Stimulated activated CD8-positive, alpha-beta memory T cell treated with anti-CD3 and anti-CD28 coated beads, Interleukin-15, amount 100 ng/mL, for 1 hour (primary cell): Measurements from ENCODE around the gene DDX4.
"Not testable (repeated sequence)": the region's sequence is repeated elsewhere in the genome, so short reads cannot be mapped to it uniquely, and the experiment has no call there.

Source experiments
- DNase-seq: peaks from one replicate; pipeline ENCODE4 v3.0.0-alpha.2; 2020; ENCODE audit warnings: low read depth

The DDX4 gene

DNA sequence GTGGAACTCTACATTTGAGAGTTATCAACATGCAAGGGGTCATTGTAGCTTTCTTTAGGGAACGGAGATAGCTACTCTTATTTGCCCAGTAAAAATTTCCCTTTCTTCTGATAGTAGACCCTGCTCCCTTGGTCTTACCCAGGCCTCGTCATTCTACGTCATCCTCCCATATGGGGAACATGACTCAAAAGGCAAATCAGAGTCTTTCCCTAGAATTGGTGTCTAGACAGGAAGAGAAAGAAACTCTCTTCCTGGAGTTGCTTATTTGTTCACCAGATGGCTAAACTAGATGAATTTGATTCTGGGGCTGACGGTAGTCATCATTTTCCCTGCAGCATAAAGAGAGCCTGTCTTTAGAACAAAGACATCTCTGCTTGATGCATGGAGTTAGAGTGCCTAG is 13.6 kb upstream of the DDX4 start:
- DNase-seq = no peak

DNA sequence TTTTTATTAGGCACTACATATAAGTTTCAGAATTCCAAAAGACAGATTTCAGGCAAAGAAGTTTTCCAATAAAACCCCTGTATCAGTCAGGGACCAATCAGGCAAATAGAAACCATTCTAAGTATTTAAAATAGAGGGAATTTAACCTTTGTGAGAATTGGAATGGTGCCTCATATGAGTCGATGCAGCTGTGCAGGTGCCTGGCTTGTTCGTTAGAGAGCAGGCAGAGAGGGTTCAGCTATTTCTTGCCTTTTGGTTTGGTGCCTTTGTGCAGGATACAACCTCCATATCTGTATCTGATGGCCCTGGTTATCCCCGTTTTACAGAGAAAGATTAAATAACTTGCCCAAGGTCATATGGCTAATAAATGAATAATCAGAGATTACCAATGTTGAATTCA is 6.0 kb upstream of the DDX4 start:
- DNase-seq = no peak

DNA sequence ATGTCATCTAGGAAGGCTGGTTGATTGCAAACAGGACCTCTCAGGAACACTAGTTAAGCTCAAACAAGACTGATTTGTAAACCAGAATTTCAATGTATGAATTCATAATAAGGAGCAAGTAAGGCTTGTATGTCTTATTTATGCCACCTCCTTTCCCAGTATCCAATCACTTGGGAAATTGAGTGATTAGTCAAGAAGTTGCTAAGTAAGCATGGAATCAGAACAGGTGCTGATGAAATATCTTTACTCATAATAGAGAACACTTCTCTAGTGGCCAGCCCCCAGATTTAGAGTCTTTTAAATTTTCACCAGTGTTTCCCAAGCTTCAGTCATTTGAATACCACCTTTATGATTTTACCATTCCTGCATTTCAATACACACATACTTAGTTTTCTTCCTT is 5.3 kb upstream of the DDX4 start:
- no peak for DNase-seq

DNA sequence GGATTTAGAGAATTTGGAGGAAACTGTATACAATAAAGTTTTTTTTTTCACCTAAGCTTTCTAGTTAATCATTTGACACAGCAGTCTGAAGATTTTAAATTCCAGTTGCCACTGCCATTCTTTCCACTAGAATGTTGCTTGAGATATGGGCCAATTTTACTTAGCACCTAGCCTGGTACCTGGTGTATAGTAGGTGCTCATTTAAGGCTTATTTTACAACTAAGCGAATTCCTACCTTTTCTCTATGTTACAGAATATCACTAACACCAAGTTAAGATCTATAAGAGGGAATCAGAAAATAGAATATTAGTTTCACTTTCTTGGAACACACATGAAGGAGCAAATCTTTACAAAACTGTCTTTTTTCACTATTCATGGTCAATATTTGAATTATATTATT is 3.2 kb upstream of the DDX4 start:
- DNase-seq = no peak

DNA sequence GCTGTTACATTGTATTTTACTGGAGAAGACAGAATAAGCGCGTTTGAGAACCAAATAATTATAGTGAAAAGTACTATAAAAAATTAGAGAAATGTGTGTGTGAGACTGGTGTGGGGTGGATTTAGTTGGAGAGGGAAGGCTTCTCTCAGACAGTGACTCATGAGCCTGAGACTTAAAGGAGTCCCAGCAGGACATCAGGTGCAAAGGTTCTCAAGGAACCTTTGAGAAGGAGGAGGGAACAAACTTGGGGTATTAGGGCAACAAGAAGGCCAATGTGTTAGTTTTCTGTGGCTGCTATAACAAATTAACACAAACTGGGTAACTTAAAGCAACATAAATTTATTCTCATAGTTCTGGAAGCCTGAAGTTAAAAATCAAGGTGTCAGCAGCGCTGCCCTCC is 4.9 kb downstream of the DDX4 start:
- no peak for DNase-seq

DNA sequence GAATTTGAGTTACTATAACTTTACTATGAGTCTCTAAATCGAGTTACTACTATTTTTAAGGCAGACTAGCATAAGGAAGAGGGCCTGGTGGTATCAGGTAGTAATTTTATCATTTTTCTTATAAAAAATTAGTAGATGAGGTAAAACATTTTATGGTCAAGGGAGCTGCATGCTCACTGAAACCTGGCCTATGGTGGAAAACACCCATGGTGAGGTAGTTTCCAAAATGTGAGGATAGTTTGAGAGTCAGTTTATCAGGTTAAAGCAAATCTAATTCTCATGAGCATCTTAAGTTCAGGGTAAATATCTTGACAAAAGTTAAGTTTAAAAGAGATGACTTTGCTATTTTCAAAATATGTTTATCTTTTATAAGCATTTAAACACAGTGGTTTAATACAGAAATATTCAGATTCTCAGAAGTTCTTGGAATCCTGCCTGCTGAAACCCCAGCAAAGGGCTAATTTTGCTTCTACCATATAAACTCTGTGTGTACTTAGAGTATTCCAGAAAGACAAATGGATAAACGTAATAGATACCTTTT is 10.0 kb downstream of the DDX4 start:
- DNase-seq = no peak

DNA sequence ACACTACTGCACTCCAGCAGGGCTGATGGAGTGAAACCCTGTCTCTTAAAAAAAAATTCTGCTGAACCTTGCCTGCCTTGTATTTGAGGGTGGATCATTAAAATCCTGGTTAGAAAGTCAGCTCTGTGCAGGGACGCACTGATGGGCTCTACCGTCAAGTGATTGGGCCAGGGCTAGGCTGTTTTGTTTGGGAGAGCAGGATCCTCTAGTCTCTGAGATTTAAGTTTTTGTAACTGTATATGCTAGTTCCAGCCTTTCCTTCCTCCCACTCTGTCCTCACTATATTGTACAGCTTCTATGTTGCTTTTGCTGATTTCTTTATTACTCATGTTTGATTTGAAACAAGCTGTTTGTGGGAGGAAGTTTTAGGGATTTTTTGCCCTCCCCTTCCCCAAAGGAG is 11.5 kb downstream of the DDX4 start:
- DNase-seq = no peak

DNA sequence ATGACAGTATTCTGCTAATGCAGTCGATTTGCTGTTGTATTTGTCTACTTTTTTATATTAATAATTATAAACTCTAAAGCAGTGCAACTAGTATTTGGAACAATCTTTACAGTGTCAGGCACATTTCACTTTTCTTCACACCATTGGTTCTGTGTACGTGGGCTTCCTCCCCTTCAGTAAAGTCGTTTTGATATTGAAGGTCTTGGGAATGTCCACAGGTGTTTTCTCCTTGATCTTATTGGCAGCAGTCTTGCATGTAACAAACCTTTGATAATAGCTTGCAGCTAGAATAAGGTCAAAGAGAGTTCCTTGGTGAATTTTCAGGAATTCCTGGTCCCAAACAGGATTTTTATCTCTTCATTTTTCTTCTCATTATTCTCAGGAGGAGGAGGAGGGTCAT is 12.2 kb downstream of the DDX4 start:
- DNase-seq = no peak

DNA sequence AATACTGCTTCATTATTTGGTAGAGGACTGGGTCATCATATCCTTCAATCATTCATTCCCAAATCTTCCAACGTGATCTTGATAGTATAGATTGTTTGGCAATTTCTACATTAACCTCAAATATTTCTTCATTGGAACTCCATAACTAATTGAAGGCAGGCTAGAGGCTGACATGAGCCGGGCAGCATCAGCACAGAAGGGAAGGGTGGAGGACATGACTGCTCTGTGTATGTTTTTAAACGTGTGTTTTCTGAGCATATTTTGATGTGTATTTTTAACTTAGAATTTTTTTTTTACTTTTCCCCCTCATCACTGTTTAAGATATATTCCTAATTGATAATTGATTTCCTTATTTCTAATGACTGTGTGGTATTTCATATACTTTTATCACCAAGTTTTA is 12.6 kb downstream of the DDX4 start:
- no peak for DNase-seq

DNA sequence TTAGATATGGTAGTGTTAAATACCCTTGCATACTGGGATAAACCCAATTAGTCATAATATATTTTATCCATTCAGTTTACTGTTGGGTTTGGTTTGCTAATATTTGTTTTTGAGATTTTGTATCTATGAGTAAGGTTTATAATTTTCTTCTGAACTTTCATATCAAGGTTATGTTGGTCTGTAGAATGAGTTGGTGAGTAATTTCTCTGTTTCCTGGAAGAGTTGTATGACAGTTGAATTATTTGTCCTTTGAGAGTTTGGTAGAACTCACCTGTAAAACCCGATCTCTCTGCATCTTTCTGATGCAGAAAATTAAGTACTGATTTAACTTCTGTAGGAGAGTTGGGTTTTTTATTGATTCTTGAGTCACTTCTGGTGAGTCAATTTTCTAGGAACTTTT is 20.4 kb downstream of the DDX4 start:
- DNase-seq = no peak

DNA sequence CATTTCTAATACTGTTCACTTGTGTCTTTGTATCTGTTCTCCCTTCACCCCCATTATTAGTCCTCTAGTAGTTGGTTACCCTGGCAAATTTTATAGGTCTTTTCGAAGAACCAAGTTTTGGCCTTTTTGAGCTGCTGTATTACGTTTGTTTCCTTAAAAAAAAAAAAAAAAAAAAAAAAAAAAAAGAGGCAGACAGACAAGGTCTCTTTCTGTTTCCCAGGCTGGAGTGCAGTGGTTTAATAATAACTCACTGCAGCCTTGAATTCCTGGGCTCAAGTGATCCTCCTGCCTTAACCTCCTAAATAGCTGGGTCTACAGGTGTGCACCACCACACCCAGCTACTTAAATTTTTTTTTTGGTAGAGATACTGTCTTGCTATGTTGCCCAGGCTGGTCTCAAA is 20.9 kb downstream of the DDX4 start:
- no peak for DNase-seq

DNA sequence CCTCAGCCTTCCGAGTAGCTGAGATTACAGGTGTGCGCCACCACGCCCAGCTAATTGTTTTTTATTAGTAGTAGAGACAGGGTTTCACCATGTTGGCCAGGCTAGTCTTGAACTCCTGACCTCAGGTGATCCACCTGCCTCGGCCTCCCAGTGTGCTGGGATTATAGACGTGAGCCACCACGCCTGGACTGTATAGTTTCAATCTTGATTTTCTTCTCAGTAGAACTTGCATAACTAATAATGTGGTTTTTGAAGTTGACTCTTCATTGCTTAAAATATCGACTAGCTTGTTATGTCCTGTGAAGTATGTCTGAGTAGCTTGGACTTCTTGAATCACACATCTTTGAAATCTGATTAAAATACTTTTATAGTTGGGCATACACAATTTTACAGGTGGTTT is 23.9 kb downstream of the DDX4 start:
- not testable (repeated sequence) for DNase-seq

DNA sequence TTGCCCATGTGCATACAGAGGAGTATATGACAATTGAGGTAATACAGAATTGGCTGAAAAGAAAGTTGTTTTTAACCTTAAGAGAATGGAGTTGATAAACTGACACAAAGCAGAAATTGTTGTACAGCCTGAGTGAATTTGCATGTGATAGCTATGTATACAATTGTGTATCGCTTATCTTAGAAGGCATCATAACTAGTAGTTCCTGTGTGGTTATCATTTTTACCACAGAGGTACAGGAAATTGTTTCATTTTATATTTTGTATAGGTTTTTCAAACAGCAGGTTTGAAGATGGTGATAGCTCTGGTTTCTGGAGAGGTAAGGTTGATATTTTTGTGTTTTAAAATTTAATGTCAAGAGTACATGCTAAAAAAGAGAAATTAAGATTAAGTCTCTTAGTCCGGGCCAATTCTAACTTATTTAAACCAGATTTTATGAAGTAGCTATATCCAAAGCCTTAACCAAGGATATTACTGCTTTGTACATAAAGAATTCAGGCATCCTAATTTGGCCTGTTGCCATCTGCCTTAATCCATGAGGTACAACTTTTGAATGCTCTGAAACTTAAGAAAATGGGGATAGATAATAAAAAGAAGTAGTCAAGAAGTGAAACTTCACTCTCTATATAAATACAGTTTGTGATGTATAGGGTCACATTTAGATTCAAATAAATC is 26.0 kb downstream of the DDX4 start:
- no peak for DNase-seq

DNA sequence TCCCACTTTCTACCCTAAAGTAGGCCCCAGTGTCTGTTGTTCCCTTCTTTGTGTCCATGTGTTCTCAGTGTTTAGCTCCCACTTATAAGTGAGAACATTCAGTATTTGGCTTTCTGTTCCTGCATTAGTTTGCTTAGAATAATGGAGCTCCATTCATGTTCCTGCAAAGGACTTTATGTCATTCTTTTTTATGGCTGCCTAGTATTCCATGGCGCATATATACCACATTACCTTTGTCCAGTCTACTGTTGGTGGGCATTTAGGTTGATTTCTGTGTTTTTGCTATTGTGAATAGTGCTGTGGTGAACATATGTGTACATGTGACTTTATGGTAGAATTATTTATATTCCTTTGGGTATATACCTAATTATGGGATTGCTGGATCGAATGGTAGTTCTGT is 30.4 kb downstream of the DDX4 start:
- DNase-seq = no peak

DNA sequence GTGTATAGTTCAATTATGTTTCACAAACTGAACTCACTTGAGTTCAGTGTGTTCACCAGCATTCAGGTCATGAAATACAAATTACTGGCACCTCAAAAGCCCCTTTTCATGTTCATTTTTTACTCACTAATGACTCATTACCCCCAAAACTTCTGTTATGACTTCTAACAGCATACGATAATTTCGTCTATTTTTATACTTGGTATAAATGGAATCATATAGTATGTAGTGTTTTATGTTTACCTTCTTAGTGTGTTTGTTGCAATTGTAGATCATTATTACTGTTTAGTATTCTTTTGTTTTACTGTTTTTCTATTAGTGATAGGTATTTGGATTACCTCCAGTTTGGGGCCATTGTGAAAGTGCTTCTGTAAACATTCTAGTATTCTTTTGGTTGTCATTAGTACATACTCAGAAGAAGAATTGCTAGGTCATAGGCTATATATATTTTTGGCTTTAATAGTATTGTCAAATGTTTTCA is 33.4 kb downstream of the DDX4 start:
- DNase-seq = no peak

DNA sequence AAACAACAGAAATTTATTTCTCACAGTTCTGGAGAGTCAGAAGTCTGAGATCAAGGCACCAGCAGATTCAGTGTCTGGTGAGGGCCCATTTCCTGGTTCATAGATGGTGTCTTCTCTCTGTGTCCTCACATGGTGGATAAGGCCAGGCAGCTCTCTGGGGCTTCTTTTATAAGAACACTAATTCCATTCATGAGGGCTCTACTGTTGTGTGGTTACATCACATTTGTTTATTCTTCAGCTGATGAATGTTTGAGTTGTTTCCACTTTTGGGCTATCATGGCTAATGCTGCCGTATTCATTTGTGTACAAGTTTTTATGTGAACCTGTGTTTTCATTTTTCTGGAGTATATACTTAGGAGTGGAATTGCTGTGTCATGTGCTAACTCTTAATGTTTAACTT is 35.2 kb downstream of the DDX4 start:
- no peak for DNase-seq

DNA sequence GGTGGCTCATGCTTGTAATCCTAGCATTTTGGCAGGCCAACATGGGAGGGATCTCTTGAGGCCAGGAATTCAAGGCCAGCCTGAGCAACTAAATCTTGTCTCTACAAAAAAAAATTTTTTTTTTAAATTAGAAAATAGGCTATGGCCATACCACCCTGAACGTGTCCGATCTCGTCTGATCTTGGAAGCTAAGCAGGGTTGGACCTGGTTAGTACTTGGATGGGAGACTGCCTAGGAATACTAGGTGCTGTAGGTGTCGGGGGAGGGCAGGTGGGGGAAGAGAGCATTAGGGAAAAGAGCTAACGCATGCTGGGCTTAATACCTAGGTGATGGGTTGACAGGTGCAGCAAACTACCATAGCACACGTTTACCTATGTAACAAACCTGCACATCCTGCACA is 39.5 kb downstream of the DDX4 start:
- DNase-seq = no peak

DNA sequence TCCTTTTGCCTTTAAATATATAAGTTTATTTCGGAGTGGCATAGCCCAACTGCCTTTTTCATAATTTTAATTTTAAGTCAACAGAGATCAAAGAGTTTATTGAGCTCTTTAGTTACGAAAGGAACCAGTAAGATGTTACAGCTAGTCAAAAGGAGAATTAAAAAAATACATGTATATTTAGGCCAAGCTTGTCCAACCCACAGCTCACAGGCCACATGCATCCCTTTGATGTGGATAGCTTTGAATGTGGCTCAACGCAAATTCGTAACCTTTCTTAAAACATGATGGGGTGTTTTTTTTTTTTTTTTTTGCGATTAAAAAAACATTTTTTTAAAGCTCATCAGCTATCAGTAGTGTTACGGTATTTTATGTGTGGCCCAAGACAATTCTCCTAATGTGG is 63.1 kb downstream of the DDX4 start:
- no peak for DNase-seq

DNA sequence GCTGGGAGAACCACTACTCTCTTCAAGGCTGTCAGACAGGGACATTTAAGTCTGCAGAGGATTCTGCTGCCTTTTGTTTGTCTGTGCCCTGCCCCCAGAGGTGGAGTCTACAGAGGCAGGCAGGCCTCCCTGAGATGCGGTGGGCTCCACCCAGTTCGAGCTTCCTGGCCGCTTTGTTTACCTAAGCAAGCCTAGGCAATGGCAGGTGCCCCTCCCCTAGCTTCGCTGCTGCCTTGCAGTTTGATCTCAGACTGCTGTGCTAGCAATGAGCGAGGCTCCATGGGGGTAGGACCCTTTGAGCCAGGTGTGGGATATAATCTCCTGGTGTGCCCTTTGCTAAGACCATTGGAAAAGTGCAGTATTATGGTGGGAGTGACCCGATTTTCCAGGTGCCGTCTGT is 71.0 kb downstream of the DDX4 start:
- not testable (repeated sequence) for DNase-seq

DNA sequence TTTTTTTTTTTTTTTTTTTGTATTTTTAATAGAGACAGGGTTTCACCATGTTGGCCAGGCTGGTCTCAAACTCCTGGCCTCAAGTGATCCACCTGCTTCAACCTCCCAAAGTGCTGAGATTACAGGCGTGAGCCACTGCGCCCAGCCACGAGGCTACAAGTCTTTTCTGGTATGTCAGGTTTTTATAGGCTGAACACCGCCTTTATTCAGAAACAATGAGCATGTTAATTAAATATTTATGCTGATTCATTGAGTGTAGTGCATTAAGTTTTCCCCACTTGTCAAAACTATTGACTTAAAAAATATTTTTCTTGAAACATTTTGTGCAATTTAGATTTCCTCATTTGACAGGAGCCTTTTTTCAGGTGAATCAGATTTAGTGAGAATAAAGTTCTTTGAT is 78.1 kb downstream of the DDX4 start:
- DNase-seq = not testable (repeated sequence)

DNA sequence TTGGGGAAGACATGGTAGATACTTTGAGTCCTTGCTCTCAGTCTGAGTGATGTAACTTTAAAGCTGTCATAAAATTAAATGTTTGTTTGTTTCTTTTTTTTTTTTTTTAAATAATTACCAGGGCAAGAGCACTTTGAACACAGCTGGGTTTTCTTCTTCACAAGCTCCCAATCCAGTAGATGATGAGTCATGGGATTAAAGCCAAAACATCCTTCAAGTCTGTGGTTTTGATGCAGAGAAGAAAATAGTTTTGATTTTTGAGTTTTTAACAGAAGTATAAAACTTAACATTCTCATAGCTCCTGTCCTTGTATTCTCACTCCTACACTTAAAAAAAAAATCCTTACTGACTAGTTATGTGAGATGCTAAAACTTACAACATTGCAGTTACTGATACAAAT is 78.5 kb downstream of the DDX4 start:
- DNase-seq = no peak

DNA sequence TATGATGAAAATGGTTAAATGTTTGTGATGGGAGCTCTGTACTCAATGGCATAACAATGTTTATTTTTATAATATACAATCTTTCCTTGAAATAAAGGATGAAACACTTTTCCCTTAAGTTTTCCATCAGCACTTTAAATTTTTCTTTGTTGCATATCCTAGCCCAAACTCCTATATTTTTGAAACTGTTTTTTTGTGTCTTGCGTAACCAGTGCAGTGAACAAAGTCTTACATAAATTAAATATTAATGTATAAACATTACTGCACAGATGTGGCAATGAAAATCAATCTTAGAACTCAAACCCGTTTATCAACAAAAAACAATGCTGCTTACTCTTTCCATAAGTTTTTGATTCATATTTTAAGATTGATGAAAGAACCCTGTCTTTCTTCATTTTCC is 79.2 kb downstream of the DDX4 start:
- no peak for DNase-seq

DNA sequence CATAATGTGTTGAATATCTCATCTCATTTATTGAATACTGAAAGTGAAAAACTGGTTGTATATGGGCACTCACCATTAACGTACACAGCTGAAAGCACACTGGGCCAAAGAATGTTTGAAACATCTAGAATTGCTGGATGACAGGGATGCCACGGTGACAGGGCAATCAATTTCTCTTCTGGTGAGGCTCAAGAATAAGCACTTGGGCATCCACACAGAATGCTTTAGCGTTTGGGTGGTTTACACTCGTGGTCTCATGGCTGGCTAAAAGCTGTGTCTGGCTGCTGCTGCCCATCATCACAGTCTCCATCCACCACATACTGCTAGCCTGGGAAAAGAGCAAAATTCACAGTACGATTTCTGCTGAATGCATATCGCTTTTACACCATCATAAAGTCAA is 82.6 kb downstream of the DDX4 start:
- DNase-seq = no peak

DNA sequence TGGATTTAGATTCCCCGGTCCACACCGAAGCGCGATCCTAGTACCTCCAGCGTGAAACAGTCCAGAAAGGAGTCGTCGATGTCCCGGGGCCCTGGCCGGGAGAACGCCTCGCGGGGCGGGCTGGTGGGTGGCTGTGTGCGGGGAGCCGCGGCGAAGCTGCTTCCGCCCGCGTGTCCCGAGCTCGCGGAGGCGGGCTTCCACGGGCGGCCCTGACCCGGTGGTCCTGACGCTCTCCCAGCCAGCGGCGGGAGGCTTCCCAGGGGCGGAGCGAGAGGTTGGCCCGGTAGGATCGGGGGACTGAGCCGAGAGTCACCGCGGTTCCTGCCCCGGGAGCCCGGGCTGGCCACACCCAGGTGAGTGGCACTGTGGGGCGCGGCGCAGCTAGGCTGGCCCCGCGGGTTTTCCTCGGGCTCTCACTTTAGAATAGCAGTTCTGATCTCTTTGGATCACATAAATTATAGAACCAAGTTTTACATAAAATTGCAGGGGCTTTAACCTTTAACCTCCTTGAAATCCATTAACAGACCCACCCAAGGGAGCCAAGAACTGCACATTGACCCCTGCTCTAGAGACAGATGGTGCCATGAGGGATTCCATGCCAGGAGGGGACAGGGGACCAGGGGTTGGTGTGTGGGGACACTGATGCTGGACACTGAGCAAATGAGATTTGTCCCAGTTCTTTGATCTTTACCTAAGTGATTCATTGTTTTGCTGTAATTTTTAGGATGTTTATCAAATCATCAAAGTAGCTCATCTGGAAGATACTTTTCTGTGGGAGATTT is 84.1 kb downstream of the DDX4 start:
- no peak for DNase-seq
